Activated CD4-positive, alpha-beta T cell treated with anti-CD3 and anti-CD28 coated beads for 36 hours (primary cell): ENCODE measurements around the gene PSMA5. TPM values are rescaled to one million over a fixed set of nuclear protein-coding genes. Genes with fewer than 3 reads are reported as not detected.

Experiments used
- total RNA-seq, 2 experiments: library from RNA; stranded (reverse); gene quantifications; one replicate each; pipeline ENCODE4 v1.2.3, GENCODE V29; 2021

Gene PSMA5
- total RNA-seq, 2 experiments from 2014 or later, result 151 to 249 TPM

Other genes with a start within 250 kb of the PSMA5 start
- gene SARS1, start 212.5 kb downstream of the PSMA5 start, total RNA-seq, result 100 to 1,000 TPM; 224 to 240 TPM
- gene CELSR2, start 176.9 kb downstream of the PSMA5 start, total RNA-seq, result 1 to 10 TPM; 1.9 to 2.0 TPM
- gene PSRC1, start 143.3 kb downstream of the PSMA5 start, total RNA-seq, result 10 to 100 TPM; 17.6 to 18.4 TPM
- not detected for gene MYBPHL, start 119.4 kb downstream of the PSMA5 start, total RNA-seq
- under 1 TPM; 0.39 to 0.55 TPM for gene SORT1, start 28.5 kb downstream of the PSMA5 start, total RNA-seq
- gene SYPL2, start 40.1 kb upstream of the PSMA5 start, total RNA-seq, result under 1 TPM in 1 of 2 experiments, not detected in 1; 0.05 TPM
- 10 to 100 TPM; 11.7 to 13.0 TPM for gene ATXN7L2, start 57.5 kb upstream of the PSMA5 start, total RNA-seq
- 1 to 10 TPM; 7.1 to 8.7 TPM for gene CYB561D1, start 67.6 kb upstream of the PSMA5 start, total RNA-seq
- 1 to 10 TPM; 1.8 to 2.0 TPM for gene AMIGO1, start 83.3 kb upstream of the PSMA5 start, total RNA-seq
- gene GPR61, start 113.4 kb upstream of the PSMA5 start, total RNA-seq, result under 1 TPM in 1 of 2 experiments, not detected in 1; 0.34 TPM
- gene GNAI3, start 122.2 kb upstream of the PSMA5 start, total RNA-seq, result 1 to 10 TPM; 7.1 to 9.6 TPM
- under 1 TPM; 0.26 to 0.64 TPM for gene GNAT2, start 193.2 kb upstream of the PSMA5 start, total RNA-seq
- gene AMPD2, start 193.4 kb upstream of the PSMA5 start, total RNA-seq, result 10 to 100 TPM; 73.5 to 99.5 TPM
- gene GSTM4, start 229.7 kb upstream of the PSMA5 start, total RNA-seq, result 10 to 100 TPM; 18.1 to 20.6 TPM
- gene GSTM2, start 241.6 kb upstream of the PSMA5 start, total RNA-seq, result 10 to 100 TPM; 18.7 to 23.9 TPM